ENCODE measurements around the gene FKBP8.

Gene FKBP8

DNA sequence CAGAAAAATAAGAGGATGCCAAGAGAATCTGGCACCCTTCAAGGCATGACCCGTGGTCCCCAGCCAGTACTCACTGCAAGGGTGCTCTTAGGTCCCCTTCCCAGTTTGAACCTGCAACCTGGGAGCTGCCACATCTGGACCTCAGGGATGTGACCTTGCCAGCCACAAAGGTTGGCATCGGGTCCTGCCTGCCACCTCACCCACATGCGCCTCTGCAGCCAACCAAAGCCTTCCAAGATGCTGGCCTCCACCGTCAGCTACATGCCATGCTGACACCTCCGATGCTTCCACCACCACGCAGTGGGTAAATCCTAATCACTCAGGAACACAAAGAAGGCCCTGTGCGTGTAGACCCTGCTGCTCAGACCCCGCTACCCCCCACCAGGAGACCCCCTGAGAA lies 56.6 kb downstream of the FKBP8 start:
- Histone ChIP-seq H3K27ac (ENCODE audit: low read depth in 2 of 2, low read length in 2 of 2) (peak overlapping the region; percentile 56 to 61), H3K9me3 (ENCODE audit: control insufficient read depth in 2 of 2, low read length in 2 of 2) (no peaks in the 10 kb centered on the region), H3K27me3 (ENCODE audit: control insufficient read depth in 2 of 2, insufficient read depth in 2 of 2, low read length in 2 of 2) (no peaks in the 10 kb centered on the region), H3K9ac (ENCODE audit: low read depth in 1 of 2, low read length in 2 of 2) (no peak overlapping the region), H3K4me3 (ENCODE audit: low read length in 2 of 2) (no peak overlapping the region), H3K4me1 (ENCODE audit: control insufficient read depth in 2 of 2, insufficient read depth in 2 of 2, low read length in 2 of 2) (peaks cover 24 to 29% of the 10 kb centered on the region in 2 donors), H3K36me3 (ENCODE audit: control insufficient read depth in 2 of 2, insufficient read depth in 2 of 2, low read length in 2 of 2) (no peaks in the 10 kb centered on the region)

- no peak overlapping the region for H3K27ac ChIP-seq (ENCODE audit: low read depth in 2 of 2, low read length in 2 of 2)
- peaks cover 29 to 30% of the 10 kb centered on the region in 2 donors for H3K4me1 ChIP-seq (ENCODE audit: control insufficient read depth in 2 of 2, insufficient read depth in 2 of 2, low read length in 2 of 2)
- H3K9me3 ChIP-seq (ENCODE audit: control insufficient read depth in 2 of 2, low read length in 2 of 2), result no peaks in the 10 kb centered on the region
- H3K4me3 ChIP-seq (ENCODE audit: low read length in 2 of 2), result no peak overlapping the region
- H3K27me3 ChIP-seq (ENCODE audit: control insufficient read depth in 2 of 2, insufficient read depth in 2 of 2, low read length in 2 of 2), result no peaks in the 10 kb centered on the region
- H3K9ac ChIP-seq (ENCODE audit: low read depth in 1 of 2, low read length in 2 of 2), result no peak overlapping the region
- no peaks in the 10 kb centered on the region for H3K36me3 ChIP-seq (ENCODE audit: control insufficient read depth in 2 of 2, insufficient read depth in 2 of 2, low read length in 2 of 2)
Observed at GRCh38 chr19:18484992-18485391, 58.4 kb downstream of the FKBP8 start.

- Histone ChIP-seq H3K4me1 (ENCODE audit: control insufficient read depth in 2 of 2, insufficient read depth in 2 of 2, low read length in 2 of 2) (peaks cover 41 to 43% of the 10 kb centered on the region in 2 donors), H3K36me3 (ENCODE audit: control insufficient read depth in 2 of 2, insufficient read depth in 2 of 2, low read length in 2 of 2) (no peaks in the 10 kb centered on the region)
Observed at GRCh38 chr19:18483119-18483890, 60.1 kb downstream of the FKBP8 start.

More at GRCh38 chr19:18483119-18483890, 60.1 kb downstream of the FKBP8 start:
- Histone ChIP-seq H3K9ac (ENCODE audit: low read depth in 1 of 2, low read length in 2 of 2) (no peak overlapping the region), H3K4me3 (ENCODE audit: low read length in 2 of 2) (no peak overlapping the region), H3K27me3 (ENCODE audit: control insufficient read depth in 2 of 2, insufficient read depth in 2 of 2, low read length in 2 of 2) (no peaks in the 10 kb centered on the region), H3K27ac (ENCODE audit: low read depth in 2 of 2, low read length in 2 of 2) (no peak overlapping the region), H3K9me3 (ENCODE audit: control insufficient read depth in 2 of 2, low read length in 2 of 2) (no peaks in the 10 kb centered on the region)

Measured in mucosa of rectum (tissue), 2 donors.